ENCODE measurements around the gene FBRS. TPM values are rescaled to one million over a fixed set of nuclear protein-coding genes. Genes with fewer than 3 reads are reported as not detected.
"Not testable (repeated sequence)": the region's sequence is repeated elsewhere in the genome, so short reads cannot be mapped to it uniquely, and the experiment has no call there.

Gene FBRS
- 162 and 164 TPM in 2 replicates for total RNA-seq

GRCh38 chr16:30657866-30658730, at the start of gene FBRS:
Gene FBRS, plus strand, starts transcription at chr16:30658431. Its CDS starts 1,088 bp downstream, at chr16:30659519.
- intact Hi-C loops (cut with micrococcal nuclease) = loop anchor here (1.0 to 10.0 kb wide), 24 partner anchors 8 to 1217 kb away; partner anchors contain the start of genes ALDOA, ARMC5, CFAP119 and DCTPP1

DNA sequence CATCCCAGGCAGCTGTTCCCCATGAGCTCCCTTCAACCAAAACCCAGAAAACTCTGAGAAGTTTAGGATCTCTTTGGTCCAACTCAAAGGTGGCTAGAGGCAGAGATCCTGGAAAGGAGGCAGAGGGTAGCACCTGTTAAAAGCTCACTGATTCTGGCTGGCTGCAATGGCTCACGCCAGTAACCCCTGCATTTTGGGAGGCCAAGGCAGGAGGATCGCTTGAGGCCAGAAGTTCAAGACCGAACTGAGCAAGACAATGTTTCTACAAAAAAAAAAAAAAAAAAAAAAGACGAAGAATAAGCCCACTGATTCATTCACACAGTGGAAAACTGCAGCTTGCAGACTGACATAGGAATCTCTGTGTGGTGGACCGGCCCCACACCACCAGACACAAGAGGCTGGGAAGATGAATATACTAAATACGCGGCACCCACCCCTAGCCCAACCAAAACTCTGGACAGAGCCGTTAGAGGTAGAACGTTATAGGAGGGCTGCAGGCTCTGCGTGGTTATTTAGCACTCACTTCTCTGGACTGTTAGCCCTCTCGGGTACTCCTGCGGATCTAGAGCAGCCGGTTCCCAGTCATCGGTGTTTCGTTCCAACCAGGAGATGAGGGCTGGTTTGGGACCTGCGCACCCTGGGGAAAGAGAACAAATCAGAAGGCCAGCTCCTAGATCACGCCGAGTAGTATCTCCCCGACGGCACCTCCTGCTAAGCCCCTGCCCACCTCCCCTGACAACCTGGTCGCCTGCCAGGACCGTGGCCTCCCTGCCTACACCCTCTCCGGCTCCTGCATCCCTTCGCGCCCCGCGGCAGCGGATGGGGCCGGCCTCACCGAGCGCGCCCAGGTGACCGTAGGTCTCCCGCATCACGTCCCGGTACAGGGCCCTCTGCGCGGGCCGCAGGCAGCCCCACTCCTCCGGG, 49.0 kb upstream of the FBRS start:
- intact Hi-C loops (cut with micrococcal nuclease) = loop anchor here (1.0 kb wide), 1 partner anchor 51 kb away; the partner anchor contains the start of gene ZNF764

GRCh38 chr16:30609926-30610839, 48.0 kb upstream of the FBRS start, which contains the start of gene ZNF689:
Gene ZNF689, minus strand, starts transcription at chr16:30610389. Its CDS starts 348 bp downstream, at chr16:30610041.
- intact Hi-C loops (cut with micrococcal nuclease) = loop anchor here (1.0 to 5.0 kb wide), 6 partner anchors 25 to 178 kb away; partner anchors contain the start of genes DCTPP1, PRR14, ZNF764 and ZNF768

DNA sequence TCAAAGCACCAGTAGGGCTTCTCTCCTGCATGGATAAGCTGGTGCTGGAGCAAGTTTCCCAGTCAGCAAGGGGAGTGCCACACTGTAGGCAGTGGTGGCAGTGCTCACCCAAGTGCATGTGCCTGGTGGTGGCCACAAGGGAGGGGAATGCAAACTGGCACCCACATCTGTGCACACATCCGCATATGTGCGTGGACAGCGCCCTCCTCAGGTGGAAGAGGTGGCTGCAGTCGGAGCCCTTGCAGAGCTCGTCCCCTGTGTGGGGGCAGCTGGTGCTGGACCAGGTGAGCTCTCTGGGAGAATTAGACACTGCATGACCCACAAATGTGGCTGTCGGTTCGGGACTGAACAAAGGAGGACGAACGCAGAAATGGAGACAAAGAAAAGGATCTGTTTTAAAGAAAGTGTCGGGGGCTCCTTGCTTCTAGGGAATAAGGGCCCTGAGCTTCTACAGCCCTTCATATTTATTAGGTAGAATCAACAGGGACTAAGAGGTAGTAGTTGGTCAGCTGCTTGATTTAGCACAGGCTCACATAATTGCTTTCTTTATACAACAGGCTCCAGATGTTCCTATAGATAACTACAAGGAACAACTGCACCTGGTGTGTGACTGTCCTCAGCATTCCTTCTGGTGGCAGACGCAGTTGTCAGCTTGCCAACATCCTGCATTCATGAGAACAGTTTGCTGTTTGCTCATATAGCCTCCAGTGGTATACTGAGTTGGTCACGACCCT, 42.7 kb upstream of the FBRS start:
- intact Hi-C loops (cut with micrococcal nuclease) = no loop called here

DNA sequence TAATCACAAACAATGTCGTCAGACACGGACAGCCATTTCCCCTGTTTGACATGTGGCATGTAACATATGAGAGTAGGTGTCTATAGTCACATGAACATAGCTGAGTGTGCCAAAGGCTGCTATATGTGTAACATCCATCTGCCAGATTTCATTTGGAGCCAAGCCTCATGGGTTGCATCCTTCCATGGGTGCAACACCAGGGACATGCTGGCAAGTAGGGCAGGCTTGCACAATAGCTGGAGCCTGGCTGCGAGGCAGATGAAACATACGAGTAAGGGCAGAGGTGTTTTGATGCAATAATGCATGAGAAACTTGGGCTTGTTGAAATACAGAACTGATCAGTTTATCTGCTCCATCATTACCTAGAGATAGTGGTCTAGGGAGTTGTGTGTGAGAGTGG, 39.0 kb upstream of the FBRS start:
- intact Hi-C loops (cut with micrococcal nuclease) = no loop called here

DNA sequence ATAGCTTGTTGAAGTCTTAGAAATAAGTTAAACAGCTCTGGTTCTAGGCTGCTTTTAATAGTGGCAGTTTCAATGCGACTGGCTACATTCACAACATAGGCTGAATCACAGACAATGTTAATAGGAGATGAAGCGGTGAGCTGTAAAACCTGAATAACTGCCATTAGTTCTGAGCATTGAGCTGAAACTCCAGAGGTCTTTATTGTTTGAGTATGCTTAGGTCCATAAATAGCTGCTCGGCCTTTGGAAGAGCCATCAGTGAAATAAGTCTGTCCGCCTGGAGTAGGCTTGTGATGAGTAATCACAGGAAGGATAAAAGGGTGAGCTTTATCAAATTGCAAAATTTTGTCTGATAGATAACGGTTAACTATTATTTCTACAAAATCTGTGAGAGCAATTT, 38.6 kb upstream of the FBRS start:
- intact Hi-C loops (cut with micrococcal nuclease) = no loop called here

DNA sequence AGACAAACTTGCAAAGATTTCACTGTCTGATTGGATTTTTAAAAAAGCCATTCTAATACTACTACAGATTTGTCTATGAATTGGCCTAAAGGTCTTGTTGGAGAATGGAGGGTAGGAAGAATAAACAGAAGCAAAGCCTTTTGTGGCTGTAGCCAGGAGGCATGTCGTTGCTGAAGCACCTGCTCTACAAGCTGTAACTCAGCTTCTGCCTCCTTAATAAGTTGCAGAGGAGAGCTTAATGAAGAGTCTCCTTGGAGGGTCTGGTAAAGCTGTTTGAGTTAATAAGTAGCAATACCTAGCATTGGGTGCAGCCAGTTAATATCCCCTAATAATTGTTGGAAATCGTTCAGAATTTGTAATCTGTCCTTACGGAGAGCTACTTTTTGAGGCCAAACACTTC, 38.1 kb upstream of the FBRS start:
- intact Hi-C loops (cut with micrococcal nuclease) = no loop called here

GRCh38 chr16:30621765-30622164, 36.5 kb upstream of the FBRS start:
- intact Hi-C loops (cut with micrococcal nuclease) = no loop called here

DNA sequence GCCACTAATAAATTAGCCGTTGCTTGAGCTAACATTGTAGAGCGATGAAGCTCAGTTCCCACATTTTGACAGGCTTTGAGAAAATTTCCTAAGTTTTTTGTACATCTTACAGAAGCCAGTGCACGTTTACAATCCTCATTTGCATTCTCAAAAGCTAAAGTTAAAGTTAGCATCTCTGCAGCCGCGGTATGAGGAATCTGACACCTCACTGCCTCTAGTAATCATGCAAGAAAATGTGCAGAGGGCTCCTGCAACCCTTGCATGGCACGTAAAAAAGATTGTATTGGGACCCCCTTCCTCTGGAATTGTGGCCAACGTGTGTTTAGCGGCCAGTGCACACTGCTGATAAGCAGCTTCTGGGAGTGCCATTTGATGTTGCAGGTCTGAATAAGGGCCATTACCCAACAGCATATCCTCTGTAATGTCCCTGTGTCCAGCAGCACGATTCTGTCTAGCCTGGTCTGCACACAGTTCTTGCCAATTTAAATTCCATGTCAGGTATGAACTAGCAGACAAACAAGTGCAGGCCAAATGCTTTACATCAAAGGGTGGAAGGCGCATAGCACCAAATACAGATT, 35.7 kb upstream of the FBRS start:
- intact Hi-C loops (cut with micrococcal nuclease) = no loop called here

- intact Hi-C loops (cut with micrococcal nuclease) = no loop called here
Measured at GRCh38 chr16:30623536-30624283, 34.5 kb upstream of the FBRS start.

DNA sequence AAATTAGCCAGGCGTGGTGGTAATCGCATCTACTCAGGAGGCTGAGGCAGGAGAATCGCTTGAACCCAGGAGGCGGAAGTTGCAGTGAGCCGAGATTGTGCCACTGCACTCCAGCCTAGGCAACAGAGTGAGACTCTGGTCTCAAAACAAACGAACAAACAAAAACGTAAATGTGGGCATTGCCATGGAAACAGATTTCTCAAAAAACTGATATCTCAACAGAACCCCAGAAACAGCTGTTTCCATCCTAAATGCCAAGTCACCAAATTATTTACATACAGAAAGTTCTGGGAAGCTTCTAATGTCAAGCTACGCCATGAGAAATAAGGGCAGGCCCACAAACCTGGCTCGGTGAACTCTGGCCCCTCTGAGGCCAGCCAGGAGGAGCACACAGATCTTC, 32.0 kb upstream of the FBRS start:
- intact Hi-C loops (cut with micrococcal nuclease) = no loop called here

- intact Hi-C loops (cut with micrococcal nuclease) = loop anchor here (1.0 kb wide), 3 partner anchors 21 to 199 kb away; partner anchors contain the start of genes DCTPP1, FBRS and PRR14
Measured at GRCh38 chr16:30628628-30629540, 29.3 kb upstream of the FBRS start.

- intact Hi-C loops (cut with micrococcal nuclease) = not testable (repeated sequence)
Measured at GRCh38 chr16:30632454-30632853, 25.8 kb upstream of the FBRS start.

GRCh38 chr16:30633526-30633925, 24.7 kb upstream of the FBRS start:
- intact Hi-C loops (cut with micrococcal nuclease) = no loop called here

- intact Hi-C loops (cut with micrococcal nuclease) = no loop called here
Measured at GRCh38 chr16:30636599-30636998, 21.6 kb upstream of the FBRS start.

- intact Hi-C loops (cut with micrococcal nuclease) = not testable (repeated sequence)
Measured at GRCh38 chr16:30637139-30637538, 21.1 kb upstream of the FBRS start.

GRCh38 chr16:30637944-30638343, 20.3 kb upstream of the FBRS start:
- intact Hi-C loops (cut with micrococcal nuclease) = loop anchor here (1.0 kb wide), 1 partner anchor 208 kb away; the partner anchor contains the start of gene DCTPP1
